Dedifferentiated amniotic fluid mesenchymal stem cell (primary cell): ENCODE data around the gene SYNJ2BP.
"Not testable (repeated sequence)": the region's sequence is repeated elsewhere in the genome, so short reads cannot be mapped to it uniquely, and the experiment has no call there.

ENCODE experiments used
- DNase-seq: peaks from one replicate; pipeline ENCODE4 v3.0.0-alpha.2; 2016; ENCODE audit errors: extremely low spot score

Gene SYNJ2BP

GRCh38 chr14:70416725-70417349, at the start of gene SYNJ2BP:
Gene SYNJ2BP (minus strand): TSS chr14:70417090. CDS start chr14:70416963, 127 bp downstream.
- peak; percentile 75 for DNase-seq

GRCh38 chr14:70454731-70455130, 37.8 kb upstream of the SYNJ2BP start:
- no peak for DNase-seq

- DNase-seq = no peak
Observed at GRCh38 chr14:70451874-70452273, 35.0 kb upstream of the SYNJ2BP start, which contains the start of gene ADAM21. Gene ADAM21 (plus strand): TSS chr14:70452174. CDS start chr14:70457500, 5,326 bp downstream.

GRCh38 chr14:70448633-70449340, 31.9 kb upstream of the SYNJ2BP start:
- DNase-seq = no peak

- DNase-seq = no peak
Observed at GRCh38 chr14:70442750-70443149, 25.9 kb upstream of the SYNJ2BP start.

- no peak for DNase-seq
Observed at GRCh38 chr14:70441641-70442040, 24.8 kb upstream of the SYNJ2BP start.

GRCh38 chr14:70436867-70437266, 20.0 kb upstream of the SYNJ2BP start:
- DNase-seq = no peak

GRCh38 chr14:70426555-70426954, 9.7 kb upstream of the SYNJ2BP start:
- DNase-seq = not testable (repeated sequence)

GRCh38 chr14:70425354-70425753, 8.5 kb upstream of the SYNJ2BP start:
- DNase-seq = no peak

GRCh38 chr14:70422538-70422937, 5.6 kb upstream of the SYNJ2BP start:
- no peak for DNase-seq

GRCh38 chr14:70419270-70419931, 2.5 kb upstream of the SYNJ2BP start:
- DNase-seq = not testable (repeated sequence)

- DNase-seq = no peak
Observed at GRCh38 chr14:70416338-70416724, 559 bp downstream of the SYNJ2BP start.

GRCh38 chr14:70415788-70416187, 1.1 kb downstream of the SYNJ2BP start:
- DNase-seq = no peak

- no peak for DNase-seq
Observed at GRCh38 chr14:70407621-70408020, 9.3 kb downstream of the SYNJ2BP start.

GRCh38 chr14:70406216-70406615, 10.7 kb downstream of the SYNJ2BP start:
- not testable (repeated sequence) for DNase-seq

- DNase-seq = not testable (repeated sequence)
Observed at GRCh38 chr14:70403335-70403734, 13.6 kb downstream of the SYNJ2BP start.

GRCh38 chr14:70401643-70402042, 15.2 kb downstream of the SYNJ2BP start:
- DNase-seq = no peak

- DNase-seq = no peak
Observed at GRCh38 chr14:70398706-70399431, 18.0 kb downstream of the SYNJ2BP start.

- DNase-seq = no peak
Observed at GRCh38 chr14:70398280-70398679, 18.6 kb downstream of the SYNJ2BP start.

- no peak for DNase-seq
Observed at GRCh38 chr14:70397746-70398145, 19.1 kb downstream of the SYNJ2BP start.

- DNase-seq = no peak
Observed at GRCh38 chr14:70394674-70395306, 22.1 kb downstream of the SYNJ2BP start.

GRCh38 chr14:70392676-70393075, 24.2 kb downstream of the SYNJ2BP start:
- no peak for DNase-seq
